GM12874 (cell line): ENCODE measurements around the gene ZFYVE1.

Experiments
- TF ChIP-seq, protein P1 (sequence below): IDR thresholded peaks from 2 replicates; pipeline ENCODE4 v1.5.1; 2011; ENCODE audit warnings: low read depth, mild to moderate bottlenecking, control low read depth, low read length, moderate library complexity; ENCODE audit not compliant: insufficient read depth

ZFYVE1 gene

DNA sequence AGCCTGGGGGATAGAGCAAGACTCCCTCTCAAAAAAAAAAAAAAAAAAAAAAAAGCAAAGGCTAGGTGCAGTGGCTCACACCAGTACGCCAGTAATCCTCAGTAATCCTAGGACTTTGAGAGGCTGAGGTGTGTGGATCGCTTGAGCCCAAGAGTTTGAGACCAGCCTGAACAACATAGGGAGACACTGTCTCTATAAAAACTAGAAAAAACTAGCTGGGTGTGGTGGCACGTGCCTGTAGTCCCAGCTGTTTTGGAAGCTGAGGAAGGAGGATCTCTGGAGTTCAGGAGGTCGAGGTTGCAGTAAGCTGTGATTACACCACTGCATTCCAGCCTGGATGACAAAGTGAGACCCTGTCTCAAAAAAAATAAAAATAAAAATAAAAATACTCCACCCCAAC, 22.5 kb upstream of the ZFYVE1 start:
- TF ChIP-seq, protein P1, sequence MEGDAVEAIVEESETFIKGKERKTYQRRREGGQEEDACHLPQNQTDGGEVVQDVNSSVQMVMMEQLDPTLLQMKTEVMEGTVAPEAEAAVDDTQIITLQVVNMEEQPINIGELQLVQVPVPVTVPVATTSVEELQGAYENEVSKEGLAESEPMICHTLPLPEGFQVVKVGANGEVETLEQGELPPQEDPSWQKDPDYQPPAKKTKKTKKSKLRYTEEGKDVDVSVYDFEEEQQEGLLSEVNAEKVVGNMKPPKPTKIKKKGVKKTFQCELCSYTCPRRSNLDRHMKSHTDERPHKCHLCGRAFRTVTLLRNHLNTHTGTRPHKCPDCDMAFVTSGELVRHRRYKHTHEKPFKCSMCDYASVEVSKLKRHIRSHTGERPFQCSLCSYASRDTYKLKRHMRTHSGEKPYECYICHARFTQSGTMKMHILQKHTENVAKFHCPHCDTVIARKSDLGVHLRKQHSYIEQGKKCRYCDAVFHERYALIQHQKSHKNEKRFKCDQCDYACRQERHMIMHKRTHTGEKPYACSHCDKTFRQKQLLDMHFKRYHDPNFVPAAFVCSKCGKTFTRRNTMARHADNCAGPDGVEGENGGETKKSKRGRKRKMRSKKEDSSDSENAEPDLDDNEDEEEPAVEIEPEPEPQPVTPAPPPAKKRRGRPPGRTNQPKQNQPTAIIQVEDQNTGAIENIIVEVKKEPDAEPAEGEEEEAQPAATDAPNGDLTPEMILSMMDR = no peak

GRCh38 chr14:73047808-73048207, 20.9 kb upstream of the ZFYVE1 start:
- TF ChIP-seq, protein P1 = no peak

DNA sequence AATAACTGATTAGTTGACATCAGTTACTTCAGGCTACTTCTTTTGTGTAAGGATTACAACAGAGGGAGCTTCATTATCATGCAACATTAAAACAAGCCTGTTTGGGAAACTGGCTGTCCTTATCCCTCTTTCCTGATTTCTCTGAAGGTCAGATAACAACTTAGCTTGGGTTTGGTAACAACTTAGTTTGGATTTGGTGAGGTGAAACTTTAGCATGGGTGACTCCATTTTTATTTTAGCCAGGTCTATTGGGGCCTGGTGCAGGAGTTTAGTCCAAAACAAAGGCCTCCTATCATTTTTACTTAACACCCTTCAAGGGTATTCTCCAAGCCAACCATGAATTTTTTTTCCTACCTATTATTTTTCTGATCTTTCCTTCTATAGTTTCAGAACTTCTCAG, 1.1 kb upstream of the ZFYVE1 start:
- TF ChIP-seq, protein P1 = no peak

DNA sequence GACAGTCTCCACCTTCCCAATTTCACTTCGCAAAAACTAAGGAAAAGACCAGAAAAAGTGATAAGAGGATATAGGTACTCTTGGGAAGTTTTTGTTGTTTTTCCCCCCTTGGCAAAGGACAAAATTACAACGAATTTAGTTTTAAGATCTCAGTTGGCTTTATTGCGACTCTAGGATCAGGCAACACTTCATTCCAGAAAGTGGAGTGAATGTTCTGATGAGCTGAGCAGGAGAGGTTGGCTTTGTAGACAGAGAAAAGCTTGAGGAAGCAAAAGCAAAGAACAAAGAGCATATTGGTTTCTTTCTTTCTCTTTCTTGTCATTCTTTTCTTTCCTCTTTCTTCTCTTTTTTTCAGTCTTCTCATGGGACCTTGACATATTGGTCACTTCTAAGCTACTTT, 640 bp upstream of the ZFYVE1 start:
- TF ChIP-seq, protein P1 = no peak

- TF ChIP-seq, protein P1 = no peak
Measured at GRCh38 chr14:73026243-73026844, 562 bp downstream of the ZFYVE1 start.

DNA sequence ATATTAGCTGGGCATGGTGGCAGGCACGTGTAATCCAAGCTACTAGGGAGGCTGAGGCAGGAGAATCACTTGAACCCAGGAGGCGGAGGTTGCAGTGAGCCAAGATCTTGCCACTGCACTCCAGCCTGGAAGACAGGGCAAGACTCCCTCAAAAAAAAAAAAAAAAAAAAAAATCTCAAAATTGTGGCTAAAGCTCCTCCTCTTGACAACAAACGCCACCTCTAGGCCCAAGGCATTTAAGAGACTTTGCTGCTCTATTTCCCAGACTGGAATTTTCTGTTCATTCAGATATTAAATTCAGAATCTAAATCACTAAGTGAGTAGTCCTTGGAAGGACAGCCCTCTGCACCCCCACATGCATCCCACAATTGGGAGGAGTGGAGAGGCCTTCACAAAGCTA, 1.4 kb downstream of the ZFYVE1 start:
- TF ChIP-seq, protein P1 = no peak

DNA sequence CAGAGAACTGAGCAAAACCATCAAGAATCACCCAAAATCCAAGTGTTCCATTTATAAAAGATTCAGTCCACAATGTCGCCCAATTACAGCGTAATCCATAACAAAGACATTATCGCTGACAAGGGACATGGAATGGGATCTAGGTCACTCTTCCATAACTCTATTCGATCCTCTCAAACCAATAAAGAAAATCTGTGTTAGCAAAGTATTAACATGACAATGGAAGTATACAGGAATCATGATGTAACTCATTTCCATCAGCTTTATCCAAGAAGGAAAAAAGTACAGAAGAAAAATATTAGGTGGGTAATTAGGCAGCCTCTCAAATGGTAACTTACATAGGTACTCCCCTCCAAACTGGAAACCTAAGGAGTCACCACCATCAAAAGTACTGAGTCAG, 4.9 kb downstream of the ZFYVE1 start:
- TF ChIP-seq, protein P1 = no peak
